GM23248 (cell line): ENCODE results near the gene ITGA11. TPM values are rescaled to one million over a fixed set of nuclear protein-coding genes. Genes with fewer than 3 reads are reported as not detected.

Source experiments
- DNase-seq: peaks from one replicate; pipeline ENCODE4 v3.0.0-alpha.2; 2015
- H2AFZ ChIP-seq: fragments of 200-600 bp; sonication (generic); 2 replicates; pipeline ENCODE4 v1.6.1; 2016; ENCODE audit warnings: antibody characterized with exemption
- H3F3A ChIP-seq: fragments of 200-600 bp; sonication (generic); 2 replicates; pipeline ENCODE4 v1.6.1; 2016; ENCODE audit warnings: mild to moderate bottlenecking, antibody characterized with exemption, mixed run types; ENCODE audit not compliant: insufficient read depth
- H3K27ac ChIP-seq: fragments of 200-600 bp; sonication (generic); 2 replicates; pipeline ENCODE4 v1.5.1; 2016; ENCODE audit warnings: mild to moderate bottlenecking
- H3K27me3 ChIP-seq: fragments of 200-600 bp; sonication (generic); replicated peaks from 2 replicates; pipeline ENCODE4 v1.6.1; 2016; ENCODE audit warnings: mild to moderate bottlenecking; ENCODE audit not compliant: insufficient read depth
- H3K36me3 ChIP-seq: fragments of 200-600 bp; sonication (generic); 2 replicates; pipeline ENCODE4 v1.6.1; 2016; ENCODE audit warnings: low read depth, mild to moderate bottlenecking
- H3K4me1 ChIP-seq: fragments of 200-600 bp; sonication (generic); 2 replicates; pipeline ENCODE4 v1.6.1; 2016; ENCODE audit warnings: mild to moderate bottlenecking; ENCODE audit not compliant: insufficient read depth
- H3K4me2 ChIP-seq: fragments of 200-600 bp; sonication (generic); one replicate; pipeline ENCODE4 v1.6.1; 2016; ENCODE audit warnings: mild to moderate bottlenecking; ENCODE audit not compliant: unreplicated experiment
- H3K4me3 ChIP-seq: fragments of 200-600 bp; sonication (generic); 2 replicates; pipeline ENCODE4 v1.5.1; 2016; ENCODE audit warnings: mild to moderate bottlenecking
- H3K79me2 ChIP-seq: fragments of 200-600 bp; sonication (generic); 2 replicates; pipeline ENCODE4 v1.6.1; 2016; ENCODE audit warnings: mild to moderate bottlenecking; ENCODE audit not compliant: insufficient read depth
- H3K9ac ChIP-seq: fragments of 200-600 bp; sonication (generic); 2 replicates; pipeline ENCODE4 v1.6.1; 2016; ENCODE audit warnings: mild to moderate bottlenecking
- H3K9me2 ChIP-seq: fragments of 200-600 bp; sonication (generic); 2 replicates; pipeline ENCODE4 v1.6.1; 2016; ENCODE audit warnings: mixed run types, mild to moderate bottlenecking, moderate library complexity; ENCODE audit not compliant: insufficient read depth
- H3K9me3 ChIP-seq: fragments of 200-600 bp; sonication (generic); one replicate; pipeline ENCODE4 v1.6.1; 2017; ENCODE audit warnings: low read depth
- H4K20me1 ChIP-seq: fragments of 200-600 bp; sonication (generic); 2 replicates; pipeline ENCODE4 v1.6.0; 2016; ENCODE audit not compliant: insufficient read depth
- EZH2 ChIP-seq: fragments of 200-600 bp; sonication (generic); IDR thresholded peaks from 2 replicates; pipeline ENCODE4 v1.6.1; 2018; ENCODE audit warnings: antibody characterized with exemption, mild to moderate bottlenecking; ENCODE audit not compliant: insufficient read depth, poor library complexity, severe bottlenecking
- EZH2phosphoT487 ChIP-seq: fragments of 200-600 bp; sonication (generic); IDR thresholded peaks from 2 replicates; pipeline ENCODE4 v1.6.1; 2018; ENCODE audit warnings: antibody characterized with exemption, moderate library complexity, mild to moderate bottlenecking, low read depth; ENCODE audit not compliant: insufficient read depth
- WGBS, 2 experiments: methylation state at CpG; one replicate each; pipeline ENCODE4 v1.1.6; 2015 to 2017; ENCODE audit warnings: low lambda C conversion rate in 2 of 2, low coverage in 1 of 2; ENCODE audit errors: missing lambda C conversion rate in 2 of 2; 5-methylcytosine and 5-hydroxymethylcytosine counted together
- in situ Hi-C: fragments of 300-500 bp; cut with MboI; formaldehyde crosslinking; loops from 2 replicates; pipeline ENCODE4 v1.15.0; 2020
- polyA plus RNA-seq: library from polyadenylated mRNA; unstranded; fragments of >200 nt; fragmentation: Nextera tagmentation; extraction: Ambion mirVana; gene quantifications from 2 replicates; pipeline ENCODE4 v1.2.1, GENCODE V29; 2016
- total RNA-seq: library from RNA; depleted of rRNA; stranded (reverse); fragments of >200 nt; shearing (Covaris generic); gene quantifications from 2 replicates; pipeline ENCODE4 v1.2.3, GENCODE V29; 2014

ITGA11 gene
- total and polyA plus RNA-seq, 2 experiments from 2014 or later: 312 to 352 TPM

- H3F3A ChIP-seq: peaks cover 97% of the 10 kb centered on the region
- H3K4me1 ChIP-seq: 0 out of 2 replicates have a peak, but pooled peaks cover 10% of the 10 kb centered on the region
- 90 to 93% methylated on average over 14 of the region's 14 CpGs for WGBS, 2 experiments
- H3K4me3 ChIP-seq: no peak overlapping the region
- no peaks in the 10 kb centered on the region for H3K27me3 ChIP-seq
- H3K4me2 ChIP-seq: no peak overlapping the region
- H4K20me1 ChIP-seq: peaks cover 11% of the 10 kb centered on the region; the same call in 1 of the 2 replicates
- no peak for TF ChIP-seq EZH2phosphoT487
- TF ChIP-seq EZH2: no peak
- no peak overlapping the region for H2AFZ ChIP-seq
- no peak overlapping the region for H3K9ac ChIP-seq
- no peak for DNase-seq
- no peak overlapping the region for H3K27ac ChIP-seq
- peaks cover 51% of the 10 kb centered on the region for H3K36me3 ChIP-seq
- H3K9me2 ChIP-seq: no peaks in the 10 kb centered on the region
- no peaks in the 10 kb centered on the region for H3K9me3 ChIP-seq
- in situ Hi-C loops: no loop called here
- peaks cover 100% of the 10 kb centered on the region for H3K79me2 ChIP-seq
These were observed 142.2 kb downstream of the ITGA11 start for GRCh38 chr15:68289621-68290352.

GRCh38 chr15:68289057-68289456 is 142.9 kb downstream of the ITGA11 start:
- no peak for TF ChIP-seq EZH2
- TF ChIP-seq EZH2phosphoT487: no peak
- no peak overlapping the region for H2AFZ ChIP-seq
- peaks cover 100% of the 10 kb centered on the region for H3K79me2 ChIP-seq
- WGBS, 2 experiments: 97 to 100% methylated on average over 2 of the region's 2 CpGs
- H3K4me1 ChIP-seq: 0 out of 2 replicates have a peak, but pooled peaks cover 10% of the 10 kb centered on the region
- DNase-seq: no peak
- no peak overlapping the region for H3K9ac ChIP-seq
- peak overlapping the region; percentile 27; the same call in 1 of the 2 replicates for H3K27ac ChIP-seq
- no peak overlapping the region for H3K4me2 ChIP-seq
- H3K9me2 ChIP-seq: no peaks in the 10 kb centered on the region
- in situ Hi-C loops: no loop called here
- H3K27me3 ChIP-seq: no peaks in the 10 kb centered on the region
- peaks cover 51% of the 10 kb centered on the region for H3K36me3 ChIP-seq
- H3K9me3 ChIP-seq: no peaks in the 10 kb centered on the region
- H3F3A ChIP-seq: peaks cover 95% of the 10 kb centered on the region
- no peak overlapping the region for H3K4me3 ChIP-seq
- H4K20me1 ChIP-seq: peaks cover 13% of the 10 kb centered on the region; the same call in 1 of the 2 replicates

GRCh38 chr15:68286256-68286655 is 145.7 kb downstream of the ITGA11 start:
- Histone ChIP-seq H3K9ac (no peak overlapping the region), H3K4me1 (peaks cover 21% of the 10 kb centered on the region), H3K27me3 (no peaks in the 10 kb centered on the region), H3K4me3 (no peak overlapping the region), H3K79me2 (peaks cover 100% of the 10 kb centered on the region), H2AFZ (no peak overlapping the region), H3K4me2 (no peak overlapping the region), H3K9me2 (no peaks in the 10 kb centered on the region), H3K9me3 (no peaks in the 10 kb centered on the region), H3F3A (peaks cover 74% of the 10 kb centered on the region), H4K20me1 (peaks cover 19% of the 10 kb centered on the region; the same call in 1 of the 2 replicates), H3K27ac (no peak overlapping the region; the same call in 1 of the 2 replicates), H3K36me3 (peaks cover 26% of the 10 kb centered on the region)
- TF ChIP-seq EZH2phosphoT487 (no peak), EZH2 (no peak)
- no peak for DNase-seq
- WGBS, 2 experiments: 69% methylated on average over 5 of the region's 5 CpGs
- in situ Hi-C loops: no loop called here

GRCh38 chr15:68285259-68285980 is 146.5 kb downstream of the ITGA11 start:
- Histone ChIP-seq H3F3A (peaks cover 73% of the 10 kb centered on the region), H2AFZ (no peak overlapping the region), H3K4me2 (no peak overlapping the region), H3K4me3 (no peak overlapping the region), H3K9ac (no peak overlapping the region), H3K9me2 (no peaks in the 10 kb centered on the region), H3K36me3 (peaks cover 17% of the 10 kb centered on the region), H3K9me3 (no peaks in the 10 kb centered on the region), H3K27me3 (no peaks in the 10 kb centered on the region), H3K79me2 (peaks cover 100% of the 10 kb centered on the region), H3K27ac (peak overlapping the region; percentile 2; the same call in 1 of the 2 replicates), H3K4me1 (peaks cover 29% of the 10 kb centered on the region), H4K20me1 (peaks cover 25% of the 10 kb centered on the region; the same call in 1 of the 2 replicates)
- WGBS, 2 experiments: 90 to 92% methylated on average over 5 of the region's 5 CpGs
- in situ Hi-C loops: no loop called here
- peak; percentile 40 for DNase-seq
- TF ChIP-seq EZH2 (no peak), EZH2phosphoT487 (no peak)
